ENCODE data around the gene DPEP3.
"Not testable (repeated sequence)": the region's sequence is repeated elsewhere in the genome, so short reads cannot be mapped to it uniquely, and the experiment has no call there.

DNA sequence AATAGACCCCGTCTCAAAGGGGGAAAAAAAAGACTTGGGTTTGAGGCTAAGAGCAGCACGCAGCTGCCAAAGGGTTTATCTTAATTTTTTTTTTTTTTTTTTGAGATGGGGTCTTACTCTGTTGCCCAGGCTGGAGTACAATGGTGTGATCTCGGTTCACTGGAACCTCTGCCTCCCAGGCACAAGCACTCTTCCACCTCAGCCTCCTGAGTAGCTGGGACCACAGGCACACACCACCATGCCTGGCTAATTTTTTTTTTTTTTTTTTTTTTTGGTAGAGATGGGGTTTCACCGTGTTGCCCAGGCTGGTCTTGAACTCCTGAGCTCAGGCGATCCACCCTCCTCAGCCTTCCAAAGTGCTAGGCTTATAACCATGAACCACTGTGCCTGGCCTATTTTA is 42.6 kb downstream of the DPEP3 start:
- TF ChIP-seq, protein P1, sequence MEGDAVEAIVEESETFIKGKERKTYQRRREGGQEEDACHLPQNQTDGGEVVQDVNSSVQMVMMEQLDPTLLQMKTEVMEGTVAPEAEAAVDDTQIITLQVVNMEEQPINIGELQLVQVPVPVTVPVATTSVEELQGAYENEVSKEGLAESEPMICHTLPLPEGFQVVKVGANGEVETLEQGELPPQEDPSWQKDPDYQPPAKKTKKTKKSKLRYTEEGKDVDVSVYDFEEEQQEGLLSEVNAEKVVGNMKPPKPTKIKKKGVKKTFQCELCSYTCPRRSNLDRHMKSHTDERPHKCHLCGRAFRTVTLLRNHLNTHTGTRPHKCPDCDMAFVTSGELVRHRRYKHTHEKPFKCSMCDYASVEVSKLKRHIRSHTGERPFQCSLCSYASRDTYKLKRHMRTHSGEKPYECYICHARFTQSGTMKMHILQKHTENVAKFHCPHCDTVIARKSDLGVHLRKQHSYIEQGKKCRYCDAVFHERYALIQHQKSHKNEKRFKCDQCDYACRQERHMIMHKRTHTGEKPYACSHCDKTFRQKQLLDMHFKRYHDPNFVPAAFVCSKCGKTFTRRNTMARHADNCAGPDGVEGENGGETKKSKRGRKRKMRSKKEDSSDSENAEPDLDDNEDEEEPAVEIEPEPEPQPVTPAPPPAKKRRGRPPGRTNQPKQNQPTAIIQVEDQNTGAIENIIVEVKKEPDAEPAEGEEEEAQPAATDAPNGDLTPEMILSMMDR (conservative IDR thresholded peaks at IDR 0.05 in 1 of 2, IDR thresholded peaks at IDR 0.05 in 1 of 2; ENCODE audit: extremely low read depth in 1 of 2, insufficient read depth in 1 of 2, low read depth in 1 of 2, low read length in 2 of 2) = not testable (repeated sequence)
- not testable (repeated sequence) for TF ChIP-seq EZH2 (IDR thresholded peaks at IDR 0.05; ENCODE audit: borderline replicate concordance, low read length)

All from mammary epithelial cell (primary cell).